ENCODE data around the gene SETMAR. TPM values are rescaled to one million over a fixed set of nuclear protein-coding genes. Genes with fewer than 3 reads are reported as not detected.
A peak's percentile ranks its signal among the peaks of the same experiment; 100 is the strongest.

Gene SETMAR
- polyA plus RNA-seq, 1 of the 3 experiments (the other 2 are of a cell fraction): 10.6 TPM

- DNase-seq: no peak
- POLR2A ChIA-PET: no interaction called here
These were observed 40.1 kb downstream of the SETMAR start for GRCh38 chr3:4343258-4343657.

GRCh38 chr3:4350789-4351163, 47.6 kb downstream of the SETMAR start:
- Histone ChIP-seq H3K4me1 (ENCODE audit: control insufficient read depth in 1 of 2, insufficient read depth in 2 of 2, low read depth in 1 of 2, low read length in 1 of 2) (peaks cover 0 to 11% of the 10 kb centered on the region in 2 experiments; a peak in 2 of 4 replicates), H3K9me2 (no peaks in the 10 kb centered on the region), H4K20me1 (ENCODE audit: insufficient read depth) (no peaks in the 10 kb centered on the region), H3K9me3 (no peaks in the 10 kb centered on the region), H2AFZ (ENCODE audit: low read depth) (no peak overlapping the region), H3K27me3 (ENCODE audit: insufficient read depth) (no peaks in the 10 kb centered on the region), H3K9ac (no peak overlapping the region), H3K27ac (ENCODE audit: low read depth in 2 of 2, low read length in 1 of 2) (no peak overlapping the region), H3F3A (replicated peaks; ENCODE audit: insufficient read depth) (no peaks in the 10 kb centered on the region), H3K79me2 (ENCODE audit: insufficient read depth) (no peaks in the 10 kb centered on the region), H3K36me3 (replicated peaks in 1 of 2; ENCODE audit: control insufficient read depth in 1 of 2, insufficient read depth in 2 of 2, low read length in 1 of 2) (no peaks in the 10 kb centered on the region), H3K4me2 (no peak overlapping the region), H3K4me3 (ENCODE audit: low read depth in 2 of 2, low read length in 1 of 2) (no peak overlapping the region)
- POLR2A ChIA-PET: interaction anchor here (0.6 to 1.8 kb wide), 6 partner anchors 97 to 283 kb away, joined by 3 to 17 read pairs (median 3); partner anchors contain the start of gene ITPR1
- 5% methylated on average over 2 of the region's 2 CpGs for WGBS (ENCODE audit: low lambda C conversion rate)
- peak; percentile 87 for TF ChIP-seq CTCF (IDR thresholded peaks at IDR 0.05)
- TF ChIP-seq RXRA (IDR thresholded peaks at IDR 0.05; ENCODE audit: borderline replicate concordance, low read depth): no peak
- peak; percentile 95 for TF ChIP-seq RAD21 (IDR thresholded peaks at IDR 0.05; ENCODE audit: low read length)
- TF ChIP-seq CHD2 (IDR thresholded peaks at IDR 0.05; ENCODE audit: low read length, partially characterized antibody): no peak
- peak; percentile 82 for TF ChIP-seq SMC3 (IDR thresholded peaks at IDR 0.05; ENCODE audit: low read depth, low read length)
- CTCF ChIA-PET: interaction anchor here (0.6 to 5.3 kb wide), 79 partner anchors 8 to 736 kb away, joined by 3 to 117 read pairs (median 4); partner anchors contain the start of genes ITPR1 and SUMF1
- DNase-seq: peak; percentile 64

More at GRCh38 chr3:4343258-4343657, 40.1 kb downstream of the SETMAR start:
- Histone ChIP-seq H3K4me1 (ENCODE audit: control insufficient read depth in 1 of 2, insufficient read depth in 2 of 2, low read depth in 1 of 2, low read length in 1 of 2) (peaks cover 5% of the 10 kb centered on the region in 2 experiments; a peak in 2 of 4 replicates), H3K9me3 (no peaks in the 10 kb centered on the region), H3K36me3 (replicated peaks in 1 of 2; ENCODE audit: control insufficient read depth in 1 of 2, insufficient read depth in 2 of 2, low read length in 1 of 2) (no peaks in the 10 kb centered on the region), H3K27me3 (ENCODE audit: insufficient read depth) (no peaks in the 10 kb centered on the region), H3K9ac (no peak overlapping the region), H2AFZ (ENCODE audit: low read depth) (no peak overlapping the region), H3K79me2 (ENCODE audit: insufficient read depth) (no peaks in the 10 kb centered on the region), H3F3A (replicated peaks; ENCODE audit: insufficient read depth) (no peaks in the 10 kb centered on the region), H3K27ac (ENCODE audit: low read depth in 2 of 2, low read length in 1 of 2) (peak overlapping the region; percentile 27 to 43), H3K4me2 (no peak overlapping the region), H3K9me2 (no peaks in the 10 kb centered on the region), H4K20me1 (ENCODE audit: insufficient read depth) (no peaks in the 10 kb centered on the region), H3K4me3 (ENCODE audit: low read depth in 2 of 2, low read length in 1 of 2) (no peak overlapping the region)
- 32% methylated on average over 1 of the region's 1 CpG for WGBS (ENCODE audit: low lambda C conversion rate)
- CTCF ChIA-PET: interaction anchor here (0.7 to 4.6 kb wide), 2 partner anchors 9 to 290 kb away, joined by 4 to 28 read pairs; no protein-coding TSS in a partner anchor
- TF ChIP-seq TAF1 (IDR thresholded peaks at IDR 0.05; ENCODE audit: borderline replicate concordance, low read depth, low read length) (no peak), NRF1 (IDR thresholded peaks at IDR 0.05; ENCODE audit: low read depth, low read length) (no peak), USF2 (IDR thresholded peaks at IDR 0.05; ENCODE audit: borderline replicate concordance, low read depth, low read length) (no peak), GATA2 (CRISPR knock-in tag; IDR thresholded peaks at IDR 0.05) (no peak), SIN3A (IDR thresholded peaks at IDR 0.05; ENCODE audit: borderline replicate concordance, low read depth, low read length) (no peak), USF1 (IDR thresholded peaks at IDR 0.05; ENCODE audit: borderline replicate concordance, low read depth) (no peak), MEF2A (IDR thresholded peaks at IDR 0.05; ENCODE audit: borderline replicate concordance, low read depth) (no peak), TEAD4 (IDR thresholded peaks at IDR 0.05; ENCODE audit: borderline replicate concordance, insufficient read depth) (no peak), RFX5 (IDR thresholded peaks at IDR 0.05; ENCODE audit: low read length) (no peak), FOXM1 (IDR thresholded peaks at IDR 0.05; ENCODE audit: low read depth) (no peak), NFIC (IDR thresholded peaks at IDR 0.05; ENCODE audit: borderline replicate concordance) (no peak), YY1 (IDR thresholded peaks at IDR 0.05; ENCODE audit: low read depth) (no peak), RXRA (IDR thresholded peaks at IDR 0.05; ENCODE audit: borderline replicate concordance, low read depth) (no peak)

Measured in SK-N-SH (cell line).